ENCODE data around the gene SPATA22. TPM values are rescaled to one million over a fixed set of nuclear protein-coding genes. Genes with fewer than 3 reads are reported as not detected.
"Not testable (repeated sequence)": the region's sequence is repeated elsewhere in the genome, so short reads cannot be mapped to it uniquely, and the experiment has no call there.

Gene SPATA22
- total RNA-seq, 4 donors from 2014 or later, result 0.81 to 2.2 TPM; not detected in 2

GRCh38 chr17:3448059-3448665 lies 23.5 kb downstream of the SPATA22 start:
- Histone ChIP-seq H3K27ac (no peak overlapping the region), H3K4me1 (no peaks in the 10 kb centered on the region), H3K4me3 (no peak overlapping the region), H3K36me3 (no peaks in the 10 kb centered on the region), H3K9me3 (no peaks in the 10 kb centered on the region), H3K27me3 (no peaks in the 10 kb centered on the region)
- 34 to 47% methylated on average over 2 of the region's 2 CpGs for WGBS, 2 donors (ENCODE audit: low coverage in 1 of 2)
- TF ChIP-seq EP300 (IDR thresholded peaks at IDR 0.05) (no peak), CTCF (IDR thresholded peaks at IDR 0.05) (no peak), POLR2A (IDR thresholded peaks at IDR 0.05) (no peak), POLR2AphosphoS5 (IDR thresholded peaks at IDR 0.05) (no peak)
- no peak for ATAC-seq

- TF ChIP-seq POLR2A (IDR thresholded peaks at IDR 0.05), result no peak
- no peak for TF ChIP-seq CTCF (IDR thresholded peaks at IDR 0.05)
- no peak for TF ChIP-seq POLR2AphosphoS5 (IDR thresholded peaks at IDR 0.05)
- TF ChIP-seq EP300 (IDR thresholded peaks at IDR 0.05), result no peak
- no peak for ATAC-seq
Observed at GRCh38 chr17:3447625-3448024, 24.0 kb downstream of the SPATA22 start.

GRCh38 chr17:3440451-3440850 lies 31.2 kb downstream of the SPATA22 start:
- Histone ChIP-seq H3K36me3 (no peaks in the 10 kb centered on the region), H3K27ac (no peak overlapping the region), H3K27me3 (peaks cover 13% of the 10 kb centered on the region), H3K9me3 (no peaks in the 10 kb centered on the region), H3K4me1 (no peaks in the 10 kb centered on the region), H3K4me3 (no peak overlapping the region)
- TF ChIP-seq EP300 (IDR thresholded peaks at IDR 0.05) (no peak), POLR2AphosphoS5 (IDR thresholded peaks at IDR 0.05) (no peak), POLR2A (IDR thresholded peaks at IDR 0.05) (no peak), CTCF (IDR thresholded peaks at IDR 0.05) (no peak)
- ATAC-seq, result no peak
- WGBS, 2 donors (ENCODE audit: low coverage in 1 of 2), result 17 to 30% methylated on average over 2 of the region's 2 CpGs

More at GRCh38 chr17:3447625-3448024, 24.0 kb downstream of the SPATA22 start:
- Histone ChIP-seq H3K36me3 (no peaks in the 10 kb centered on the region), H3K27ac (no peak overlapping the region), H3K4me1 (no peaks in the 10 kb centered on the region), H3K9me3 (no peaks in the 10 kb centered on the region), H3K27me3 (no peaks in the 10 kb centered on the region), H3K4me3 (no peak overlapping the region)
- WGBS, 2 donors (ENCODE audit: low coverage in 1 of 2), result 25 to 64% methylated on average over 2 of the region's 2 CpGs

GRCh38 chr17:3438368-3438767 lies 33.3 kb downstream of the SPATA22 start:
- no peaks in the 10 kb centered on the region for H3K4me1 ChIP-seq
- H3K27me3 ChIP-seq, result peaks cover 13% of the 10 kb centered on the region
- H3K4me3 ChIP-seq, result no peak overlapping the region
- H3K9me3 ChIP-seq, result no peaks in the 10 kb centered on the region
- TF ChIP-seq POLR2AphosphoS5 (IDR thresholded peaks at IDR 0.05), result no peak
- no peak for TF ChIP-seq EP300 (IDR thresholded peaks at IDR 0.05)
- TF ChIP-seq POLR2A (IDR thresholded peaks at IDR 0.05), result no peak
- no peak for TF ChIP-seq CTCF (IDR thresholded peaks at IDR 0.05)
- no peak overlapping the region for H3K27ac ChIP-seq
- ATAC-seq, result no peak
- WGBS, 2 donors (ENCODE audit: low coverage in 1 of 2), result 33 to 67% methylated on average over 1 of the region's 1 CpG
- H3K36me3 ChIP-seq, result no peaks in the 10 kb centered on the region

GRCh38 chr17:3433741-3434140 lies 37.9 kb downstream of the SPATA22 start, which contains the start of gene OR1E2:
Gene OR1E2, minus strand, starts transcription at chr17:3433841. Its CDS starts 0 bp downstream, at chr17:3433841.
- Histone ChIP-seq H3K27ac (no peak within 1 kb of the TSS), H3K9me3 (peaks cover 0 to 5% (median 0%) of the 10 kb centered on the region in 3 donors), H3K4me3 (no peak within 1 kb of the TSS), H3K27me3 (peaks cover 6% of the 10 kb centered on the region), H3K36me3 (no peaks in the 10 kb centered on the region), H3K4me1 (no peaks in the 10 kb centered on the region)
- WGBS, 2 donors (ENCODE audit: low coverage in 1 of 2), result 67 to 72% methylated on average over 3 of the region's 3 CpGs
- no peak for ATAC-seq
- TF ChIP-seq CTCF (IDR thresholded peaks at IDR 0.05) (no peak), POLR2AphosphoS5 (IDR thresholded peaks at IDR 0.05) (no peak), POLR2A (IDR thresholded peaks at IDR 0.05) (no peak), EP300 (IDR thresholded peaks at IDR 0.05) (no peak)

GRCh38 chr17:3433215-3433614 lies 38.4 kb downstream of the SPATA22 start:
- H3K4me1 ChIP-seq, H3K36me3 ChIP-seq, H3K4me3 ChIP-seq, H3K9me3 ChIP-seq, H3K27me3 ChIP-seq, ATAC-seq, H3K27ac ChIP-seq: not testable (repeated sequence)
- WGBS, 2 donors (ENCODE audit: low coverage in 1 of 2), result 29 to 39% methylated on average over 6 to 7 of the region's 7 CpGs

Measured in gastroesophageal sphincter (tissue), 4 donors.